ENCODE results near the gene SYVN1.

GRCh38 chr11:65134240-65134951, at the start of gene SYVN1:
- TF ChIP-seq CTCF (IDR thresholded peaks at IDR 0.05; ENCODE audit: low read depth, low read length) (no peak), EZH2phosphoT487 (IDR thresholded peaks at IDR 0.05; ENCODE audit: low read depth) (no peak)

Data from OCI-LY3 (cell line).